Measurements from ENCODE around the gene HPSE2. TPM values are rescaled to one million over a fixed set of nuclear protein-coding genes. Genes with fewer than 3 reads are reported as not detected.

The HPSE2 gene
- total and polyA plus RNA-seq, 2 of the 13 experiments (the other 11 are each of a cell fraction or from before 2014, with no cell fraction given) = 0.01 TPM; not detected in 1

GRCh38 chr10:98758463-98758862 is 477.2 kb downstream of the HPSE2 start:
- BruUV-seq (replicated peaks) = no TSS peak
- DNase-seq (ENCODE audit: low spot score) (no peak), ATAC-seq (no peak), FAIRE-seq (no peak)
- H3K36me3 ChIP-seq (replicated peaks in 1 of 2; ENCODE audit: control insufficient read depth in 1 of 2, insufficient read depth in 2 of 2, low read length in 2 of 2) = no peaks in the 10 kb centered on the region
- in situ Hi-C loops (cut with HindIII; ENCODE audit: extremely low pct_ligation_motif_present, low pct_unique_long_range_greater_than_20kb) (no loop called here), intact Hi-C loops (cut with micrococcal nuclease; ENCODE audit: unreplicated experiment) (no loop called here)
- ChIA-PET CTCF (ENCODE audit: low intra/inter-chr PET ratio, low total read pairs) (no interaction called here), POLR2A (no interaction called here)
- WGBS (ENCODE audit: low lambda C conversion rate) = 3% methylated on average over 3 of the region's 3 CpGs
- no peaks in the 10 kb centered on the region for H3K79me2 ChIP-seq (ENCODE audit: insufficient read depth, low read length)
- no peak overlapping the region for H3K4me2 ChIP-seq (ENCODE audit: low read depth, low read length)
- no peaks in the 10 kb centered on the region for H4K20me1 ChIP-seq (ENCODE audit: insufficient read depth, low read length)
- H3K27ac ChIP-seq (ENCODE audit: extremely low read length, insufficient read depth, low read length) = no peak overlapping the region
- no peak overlapping the region for H3K9ac ChIP-seq (ENCODE audit: insufficient read depth, low read depth, low read length)
- no peak overlapping the region for H3K4me3 ChIP-seq (replicated peaks in 1 of 3; ENCODE audit: insufficient read depth in 1 of 3, low read depth in 2 of 3, low read length in 3 of 3)
- no peaks in the 10 kb centered on the region for H3K27me3 ChIP-seq (ENCODE audit: control insufficient read depth in 1 of 2, insufficient read depth in 2 of 2, low read length in 2 of 2)
- H2AFZ ChIP-seq (ENCODE audit: low read length) = no peak overlapping the region
- no peaks in the 10 kb centered on the region for H3K9me3 ChIP-seq (ENCODE audit: low read length)
- no peak for TF ChIP-seq ZNF720 (CRISPR knock-in tag; IDR thresholded peaks at IDR 0.05)
- no peak for TF ChIP-seq E2F2 (CRISPR knock-in tag; IDR thresholded peaks at IDR 0.05; ENCODE audit: borderline replicate concordance)
- TF ChIP-seq GTF2F1 (IDR thresholded peaks at IDR 0.05; ENCODE audit: low read length) = no peak
- no peak for TF ChIP-seq ZBTB49 (CRISPR knock-in tag; IDR thresholded peaks at IDR 0.05; ENCODE audit: borderline replicate concordance)
- TF ChIP-seq MYPOP (CRISPR knock-in tag; IDR thresholded peaks at IDR 0.05) = no peak
- no peak for TF ChIP-seq SATB2 (CRISPR knock-in tag; IDR thresholded peaks at IDR 0.05)
- TF ChIP-seq CBX1 (IDR thresholded peaks at IDR 0.05; ENCODE audit: low read depth) = no peak
- no peak for TF ChIP-seq TBP (CRISPR knock-in tag; IDR thresholded peaks at IDR 0.05)
- no peak for TF ChIP-seq YEATS2 (CRISPR knock-in tag; IDR thresholded peaks at IDR 0.05; ENCODE audit: borderline replicate concordance)
- TF ChIP-seq ZC3H13 (CRISPR knock-in tag; IDR thresholded peaks at IDR 0.05) = no peak
- TF ChIP-seq ELF1 (CRISPR knock-in tag; IDR thresholded peaks at IDR 0.05) = no peak
- no peak for TF ChIP-seq ZNF772 (CRISPR knock-in tag; IDR thresholded peaks at IDR 0.05)
- no peak for TF ChIP-seq JUND (CRISPR knock-in tag; IDR thresholded peaks at IDR 0.05)
- TF ChIP-seq ZNF33B (CRISPR knock-in tag; IDR thresholded peaks at IDR 0.05) = no peak
- no peak for TF ChIP-seq ZNF280B (CRISPR knock-in tag; IDR thresholded peaks at IDR 0.05; ENCODE audit: borderline replicate concordance)
- no peak for TF ChIP-seq GTF3A (CRISPR knock-in tag; conservative IDR thresholded peaks at IDR 0.05)
- TF ChIP-seq PHF5A (CRISPR knock-in tag; IDR thresholded peaks at IDR 0.05; ENCODE audit: low read depth, unreplicated experiment) = no peak
- TF ChIP-seq ZNF383 (CRISPR knock-in tag; IDR thresholded peaks at IDR 0.05; ENCODE audit: borderline replicate concordance) = no peak
- no peak for TF ChIP-seq ZEB1 (IDR thresholded peaks at IDR 0.05; ENCODE audit: insufficient replicate concordance, low read depth)
- no peak for TF ChIP-seq GFI1 (CRISPR knock-in tag; IDR thresholded peaks at IDR 0.05; ENCODE audit: borderline replicate concordance)
- H3K4me1 ChIP-seq (ENCODE audit: insufficient read depth, low read length) = no peaks in the 10 kb centered on the region
